BLaER1 treated with 17β-estradiol and CSF1 and Interleukin-3, amounts not matched to agents 10 nM and 100 nM (cell line): ENCODE data around the gene SAMD9.

Source experiments
- H3K27ac ChIP-seq, 11 experiments: shearing (Covaris generic); formaldehyde crosslinking; 2 replicates each; pipeline ENCODE4 v1.8.1; 2022
- H3K27me3 ChIP-seq, 11 experiments: shearing (Covaris generic); formaldehyde crosslinking; 2 replicates each; pipeline ENCODE4 v1.8.1; 2022
- H3K36me3 ChIP-seq, 11 experiments: shearing (Covaris generic); formaldehyde crosslinking; 2 replicates each; pipeline ENCODE4 v1.8.1; 2022
- H3K4me1 ChIP-seq, 10 experiments: shearing (Covaris generic); formaldehyde crosslinking; 2 replicates each; pipeline ENCODE4 v1.8.1; 2022
- H3K4me2 ChIP-seq, 11 experiments: shearing (Covaris generic); formaldehyde crosslinking; 2 replicates each; pipeline ENCODE4 v1.8.1; 2022
- H3K4me3 ChIP-seq, 10 experiments: shearing (Covaris generic); formaldehyde crosslinking; 2 replicates each; pipeline ENCODE4 v1.8.1; 2022
- H3K9ac ChIP-seq, 11 experiments: shearing (Covaris generic); formaldehyde crosslinking; 2 replicates each; pipeline ENCODE4 v1.8.1; 2022
- H3K9me3 ChIP-seq, 11 experiments: shearing (Covaris generic); formaldehyde crosslinking; replicated peaks in 1 of 11; 2 replicates each; pipeline ENCODE4 v1.8.1; 2022
- H4K20me1 ChIP-seq, 11 experiments: shearing (Covaris generic); formaldehyde crosslinking; 2 replicates each; pipeline ENCODE4 v1.8.1; 2022
- Cebpa-rat ChIP-seq, 11 experiments: shearing (Covaris generic); IDR thresholded peaks; 2 replicates each; pipeline ENCODE4 v1.8.1; 2022

SAMD9 gene

DNA sequence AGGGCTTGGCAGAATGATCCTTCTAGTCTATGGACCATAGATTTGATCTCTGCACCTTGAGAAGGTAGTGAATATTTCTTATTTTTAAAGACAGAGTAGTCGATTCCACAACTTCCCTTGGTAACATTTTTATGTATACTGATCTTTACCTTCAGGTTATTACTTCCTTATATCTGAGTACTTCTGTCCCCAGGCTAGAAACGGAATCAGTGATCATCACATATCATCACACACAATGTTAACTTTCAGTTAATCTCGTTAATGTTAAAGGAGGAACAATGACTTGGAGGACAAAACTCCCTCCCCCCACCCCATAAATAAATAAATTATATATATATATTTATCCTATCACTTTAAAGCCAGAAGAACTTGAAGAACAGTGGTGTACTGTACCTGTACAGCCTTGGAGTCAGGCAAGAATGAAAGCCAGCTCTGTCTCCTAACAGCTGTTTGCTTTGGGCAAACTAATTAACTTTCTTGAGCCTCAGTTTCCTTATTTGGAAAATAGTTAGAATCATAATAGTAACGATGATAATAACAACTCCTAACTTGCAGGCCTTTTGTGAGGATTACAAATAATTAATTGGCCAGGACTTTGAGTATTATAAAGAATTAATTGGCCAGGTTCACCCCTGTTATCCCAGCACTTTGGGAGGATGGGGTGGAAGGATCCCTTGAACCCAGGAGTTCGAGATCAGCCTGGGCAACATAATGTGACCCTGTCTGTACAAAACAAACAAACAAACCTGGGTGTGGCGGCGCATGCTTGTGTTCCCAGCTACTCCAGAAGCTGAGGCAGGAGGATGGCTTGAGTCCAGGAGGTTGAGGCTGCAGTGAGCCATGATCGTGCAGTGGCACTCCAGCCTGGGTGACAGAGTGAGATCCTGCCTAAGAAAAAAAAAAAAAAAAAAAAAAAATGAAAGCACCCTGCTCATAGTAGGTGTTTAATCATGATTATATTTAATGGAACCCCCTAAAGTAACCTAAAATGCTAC, 63.5 kb downstream of the SAMD9 start:
- Histone ChIP-seq H3K4me2 (peak overlapping the region in 10 of 11 experiments; percentile 19 to 55 (median 38); a peak in 15 of 22 replicates), H3K9ac (0 out of 22 replicates have a peak overlapping the region, but pooled peaks of 1 of the 11 experiments have one; percentile 26)

DNA sequence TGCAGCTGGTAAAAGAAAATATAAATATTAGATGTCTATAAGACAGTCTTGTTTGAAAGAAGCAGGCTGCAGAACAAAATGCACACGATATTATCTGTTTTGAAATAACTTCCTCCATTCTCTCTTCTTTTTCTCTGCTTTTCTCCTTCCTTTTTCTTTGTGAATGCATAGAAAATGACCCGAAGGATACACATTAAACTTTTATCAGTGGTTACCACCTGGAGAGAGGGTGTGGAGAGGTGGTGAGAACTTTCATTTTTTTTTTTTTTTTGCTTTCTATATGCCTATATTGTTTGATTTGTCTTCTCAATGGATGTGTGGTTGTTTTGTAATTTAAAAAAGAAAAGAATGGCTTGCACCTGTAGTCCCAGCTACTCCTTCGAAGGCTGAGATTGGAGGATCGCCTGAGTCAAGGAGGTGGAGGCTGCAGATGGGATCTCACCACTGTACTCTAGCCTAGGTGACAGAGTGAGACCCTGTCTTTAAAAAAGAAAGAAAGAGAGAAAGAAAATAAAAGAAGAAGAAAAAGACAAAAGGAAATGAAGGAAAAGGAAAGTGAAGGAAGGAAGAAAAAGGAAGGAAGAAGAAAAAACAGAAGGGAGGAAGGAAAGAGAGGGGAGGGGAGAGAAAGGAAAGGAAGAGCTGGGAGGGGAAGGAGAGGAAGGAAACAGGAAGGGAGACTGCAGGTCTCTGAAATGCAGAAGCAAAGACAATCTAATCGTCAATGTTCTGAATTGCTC, 64.4 kb downstream of the SAMD9 start:
- no peak overlapping the region for H3K4me3 ChIP-seq

More for the DNA sequence above, 63.5 kb downstream of the SAMD9 start:
- H4K20me1 ChIP-seq: no peaks in the 10 kb centered on the region
- H3K9me3 ChIP-seq: no peaks in the 10 kb centered on the region
- no peak overlapping the region for H3K27ac ChIP-seq
- no peaks in the 10 kb centered on the region for H3K27me3 ChIP-seq
- no peak overlapping the region for H3K4me3 ChIP-seq
- peaks cover 6 to 24% (median 20%) of the 10 kb centered on the region in 10 experiments for H3K4me1 ChIP-seq
- TF ChIP-seq Cebpa-rat (IDR thresholded peaks at IDR 0.05): no peak
- H3K36me3 ChIP-seq: no peaks in the 10 kb centered on the region

DNA sequence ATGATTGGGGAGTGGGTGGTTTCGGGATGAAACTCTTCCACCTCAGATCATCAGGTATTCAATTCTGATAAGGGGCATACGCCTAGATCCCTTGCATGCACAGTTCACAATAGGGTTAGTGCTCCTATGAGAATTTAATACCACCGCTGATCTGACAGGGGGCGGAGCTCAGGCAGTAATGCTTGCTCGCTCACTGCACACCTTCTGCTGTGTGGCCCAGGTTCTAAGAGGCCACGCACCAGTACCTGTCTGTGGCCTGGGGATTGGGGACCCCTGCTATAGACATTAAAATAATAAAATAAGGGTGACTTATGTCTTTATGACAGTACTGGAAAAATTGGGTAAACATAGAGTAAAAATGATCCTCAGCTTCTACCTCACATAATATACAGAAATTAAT, 66.1 kb downstream of the SAMD9 start:
- Histone ChIP-seq H3K27ac (no peak overlapping the region), H3K9me3 (no peaks in the 10 kb centered on the region), H3K36me3 (no peaks in the 10 kb centered on the region), H3K4me1 (peaks cover 6 to 24% (median 20%) of the 10 kb centered on the region in 10 experiments), H3K9ac (no peak overlapping the region), H3K4me3 (no peak overlapping the region), H3K27me3 (no peaks in the 10 kb centered on the region), H4K20me1 (no peaks in the 10 kb centered on the region), H3K4me2 (no peak overlapping the region)
- TF ChIP-seq Cebpa-rat (IDR thresholded peaks at IDR 0.05): no peak

More for the DNA sequence above, 64.4 kb downstream of the SAMD9 start:
- Histone ChIP-seq H3K9me3 (no peaks in the 10 kb centered on the region), H3K36me3 (no peaks in the 10 kb centered on the region), H3K4me1 (peaks cover 6 to 24% (median 20%) of the 10 kb centered on the region in 10 experiments), H3K9ac (0 out of 22 replicates have a peak overlapping the region, but pooled peaks of 1 of the 11 experiments have one; percentile 26), H3K27me3 (no peaks in the 10 kb centered on the region), H4K20me1 (no peaks in the 10 kb centered on the region), H3K4me2 (peak overlapping the region in 9 of 11 experiments; percentile 19 to 55 (median 41); a peak in 15 of 22 replicates), H3K27ac (no peak overlapping the region)
- TF ChIP-seq Cebpa-rat (IDR thresholded peaks at IDR 0.05): no peak
